GM12873 (cell line): ENCODE results near the gene TP53BP2.

Source experiments
- TF ChIP-seq, protein P1 (sequence below): IDR thresholded peaks from 2 replicates; pipeline ENCODE4 v1.5.1; 2012; ENCODE audit warnings: low read depth, mild to moderate bottlenecking, moderate library complexity, low read length, control low read depth; ENCODE audit not compliant: insufficient read depth; ENCODE audit errors: missing control alignments

TP53BP2 gene

DNA sequence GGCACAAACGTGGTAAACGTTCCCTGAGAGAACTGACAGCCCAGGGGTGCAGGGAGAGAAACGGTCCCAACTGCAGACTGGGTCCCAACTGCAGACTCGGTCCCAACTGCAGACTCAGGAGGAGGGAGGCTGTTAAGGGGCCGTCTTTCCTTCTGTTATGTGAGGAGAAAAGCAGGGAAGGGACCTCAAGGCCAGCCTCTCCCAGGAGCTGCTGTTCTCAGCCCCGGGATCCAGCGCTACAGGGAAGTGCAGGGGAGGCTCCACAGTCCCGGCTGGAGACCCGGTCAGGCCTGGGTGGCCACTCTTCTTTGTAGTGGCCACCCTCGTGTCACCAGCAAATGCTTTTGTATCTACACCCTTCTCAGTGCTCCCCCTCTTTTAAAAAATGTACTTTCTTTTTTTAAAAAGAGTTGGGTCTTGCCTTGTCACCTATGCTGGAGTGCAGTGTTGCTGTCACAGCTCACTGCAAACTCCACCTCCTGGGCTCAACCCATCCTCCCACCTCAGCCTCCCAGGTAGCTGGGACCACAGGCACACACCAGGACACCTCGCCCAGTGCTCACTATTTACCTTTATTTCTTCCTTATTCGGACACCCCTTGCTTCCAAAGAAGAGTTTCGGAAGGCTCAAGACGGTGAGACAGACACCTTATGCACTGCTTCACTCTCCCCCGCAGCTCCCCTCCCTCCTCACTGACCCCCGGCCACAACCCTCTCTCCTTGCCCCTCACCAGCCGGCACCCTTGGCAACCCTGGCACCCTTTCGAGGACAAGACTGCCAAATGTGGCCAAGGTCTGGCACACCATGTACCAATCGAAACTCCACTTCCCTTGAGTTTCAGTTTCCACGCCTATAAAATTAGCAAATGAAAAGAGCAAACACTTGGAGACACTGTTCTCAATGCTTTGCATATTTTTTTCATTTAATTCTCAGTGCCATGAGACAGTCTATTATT is 111.6 kb downstream of the TP53BP2 start:
- TF ChIP-seq, protein P1, sequence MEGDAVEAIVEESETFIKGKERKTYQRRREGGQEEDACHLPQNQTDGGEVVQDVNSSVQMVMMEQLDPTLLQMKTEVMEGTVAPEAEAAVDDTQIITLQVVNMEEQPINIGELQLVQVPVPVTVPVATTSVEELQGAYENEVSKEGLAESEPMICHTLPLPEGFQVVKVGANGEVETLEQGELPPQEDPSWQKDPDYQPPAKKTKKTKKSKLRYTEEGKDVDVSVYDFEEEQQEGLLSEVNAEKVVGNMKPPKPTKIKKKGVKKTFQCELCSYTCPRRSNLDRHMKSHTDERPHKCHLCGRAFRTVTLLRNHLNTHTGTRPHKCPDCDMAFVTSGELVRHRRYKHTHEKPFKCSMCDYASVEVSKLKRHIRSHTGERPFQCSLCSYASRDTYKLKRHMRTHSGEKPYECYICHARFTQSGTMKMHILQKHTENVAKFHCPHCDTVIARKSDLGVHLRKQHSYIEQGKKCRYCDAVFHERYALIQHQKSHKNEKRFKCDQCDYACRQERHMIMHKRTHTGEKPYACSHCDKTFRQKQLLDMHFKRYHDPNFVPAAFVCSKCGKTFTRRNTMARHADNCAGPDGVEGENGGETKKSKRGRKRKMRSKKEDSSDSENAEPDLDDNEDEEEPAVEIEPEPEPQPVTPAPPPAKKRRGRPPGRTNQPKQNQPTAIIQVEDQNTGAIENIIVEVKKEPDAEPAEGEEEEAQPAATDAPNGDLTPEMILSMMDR: no peak

DNA sequence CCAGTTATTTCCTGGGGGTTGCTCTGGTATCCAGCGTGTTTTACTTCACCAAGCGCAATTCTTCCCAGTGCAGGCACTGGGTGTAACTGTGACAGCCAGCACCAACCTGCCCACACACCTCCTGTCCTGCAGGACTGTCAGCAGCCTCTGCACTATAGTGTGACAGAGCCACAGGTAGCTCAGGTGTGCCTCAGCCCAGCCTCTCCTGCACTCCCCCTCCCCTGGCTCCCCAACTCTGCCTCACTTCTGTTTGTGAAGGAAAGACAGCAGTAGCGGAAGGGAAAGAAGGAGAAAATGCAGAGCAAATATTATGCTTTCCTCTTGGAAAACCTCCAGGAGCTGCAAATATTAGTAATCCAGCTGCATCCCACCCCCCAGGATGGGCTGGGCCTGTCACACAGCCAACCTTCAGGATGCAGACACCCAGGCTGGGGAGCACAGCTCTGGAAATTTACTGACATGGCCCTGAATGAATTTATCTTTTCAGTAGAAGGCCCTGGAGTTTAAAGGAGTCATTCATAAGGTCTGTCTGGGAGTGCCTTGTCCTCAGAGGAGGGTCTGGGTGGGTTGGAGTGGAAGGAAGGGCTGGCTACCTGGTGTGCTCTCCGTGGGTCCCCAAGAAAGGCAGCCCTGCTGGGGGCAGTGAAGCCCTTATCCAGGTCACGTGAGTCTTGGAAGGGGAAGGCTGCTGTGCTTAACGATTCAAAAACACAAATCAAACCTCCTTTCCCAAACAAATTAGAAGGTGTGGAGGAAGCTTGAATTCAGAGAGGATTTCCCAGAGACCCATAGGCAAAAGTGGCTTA is 112.6 kb downstream of the TP53BP2 start:
- TF ChIP-seq, protein P1: no peak

DNA sequence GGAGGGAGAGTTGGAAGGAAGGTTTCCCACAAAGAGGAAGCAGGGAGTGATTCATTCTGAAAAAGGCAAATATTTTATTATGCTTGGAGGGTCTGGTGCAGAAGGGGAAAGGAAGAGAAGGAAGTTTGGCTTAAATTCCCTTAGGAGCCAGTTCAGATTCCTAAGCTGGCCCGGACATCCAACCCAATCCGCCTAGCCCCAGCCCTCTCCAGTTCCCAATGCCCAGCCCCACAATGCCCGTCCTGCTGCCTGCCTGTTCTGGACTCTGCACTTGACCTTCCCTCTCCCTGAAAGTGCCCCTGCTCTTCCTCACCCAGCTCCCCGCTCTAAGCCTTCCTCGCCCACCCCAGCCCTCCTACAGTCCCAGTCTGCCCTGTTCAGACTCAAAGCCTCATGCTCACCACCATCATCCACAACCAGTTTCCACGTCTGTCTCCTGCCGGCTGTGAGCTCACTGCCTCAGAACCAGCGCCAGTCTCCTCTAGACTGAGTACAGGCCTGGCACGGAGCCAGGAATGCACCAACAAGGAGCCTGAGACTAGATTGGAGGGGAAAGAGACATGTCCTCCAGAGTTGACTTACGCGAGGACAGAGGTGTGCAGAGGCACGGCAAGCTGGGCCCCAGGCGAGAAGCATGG is 114.5 kb downstream of the TP53BP2 start:
- TF ChIP-seq, protein P1: no peak

DNA sequence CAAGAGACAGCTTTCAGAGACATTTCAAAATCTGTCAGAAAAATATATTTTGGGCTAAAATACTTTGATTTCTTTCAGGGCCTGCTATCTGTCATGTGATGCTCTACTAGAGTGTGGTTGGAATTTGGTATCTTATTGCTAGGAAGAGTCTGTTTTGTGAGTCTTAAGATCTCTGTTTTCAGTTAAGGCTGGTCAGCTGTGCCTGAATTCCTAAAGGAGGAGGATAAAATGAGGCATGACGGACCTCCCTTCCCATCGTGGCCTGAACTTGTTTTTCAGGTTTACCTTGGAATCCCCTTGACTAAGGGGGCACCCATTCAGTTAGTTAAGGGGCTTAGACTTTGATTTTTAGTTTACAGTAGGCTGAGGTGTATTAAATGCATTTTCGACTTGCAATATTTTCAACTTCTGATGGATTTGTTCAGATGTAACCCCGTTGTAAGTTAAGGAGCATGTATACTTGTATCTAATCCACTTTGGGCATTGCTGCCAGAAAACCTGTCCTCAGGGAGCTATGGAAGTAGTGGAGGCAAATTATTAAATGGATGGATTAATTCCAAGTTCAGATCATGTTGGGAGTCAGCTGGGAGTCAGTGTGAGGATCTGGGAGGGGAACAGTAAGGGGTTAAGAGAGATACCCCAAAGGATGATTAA is 115.1 kb downstream of the TP53BP2 start:
- TF ChIP-seq, protein P1: no peak

DNA sequence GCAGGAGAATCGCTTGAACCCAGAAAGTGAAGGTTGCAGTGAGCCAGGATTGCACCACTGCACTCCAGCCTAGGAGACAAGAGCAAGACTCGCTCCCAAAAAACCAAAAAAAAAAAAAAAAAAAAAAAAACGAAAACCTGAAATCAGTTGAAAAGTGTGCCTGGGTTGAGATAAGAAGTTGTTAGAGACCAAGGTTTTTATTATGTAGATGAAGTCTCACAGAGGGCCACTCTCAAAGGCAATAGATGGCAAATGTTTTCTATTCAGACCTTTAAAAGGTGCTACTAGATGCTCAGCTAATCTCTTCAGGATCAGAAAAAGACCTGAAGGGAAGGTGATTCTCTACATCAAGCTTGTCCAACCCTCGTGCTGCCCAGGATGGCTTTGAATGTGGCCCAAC is 115.8 kb downstream of the TP53BP2 start:
- TF ChIP-seq, protein P1: no peak
